Memory B cell (primary cell): Measurements from ENCODE around the gene ACR.
"Not testable (repeated sequence)": the region's sequence is repeated elsewhere in the genome, so short reads cannot be mapped to it uniquely, and the experiment has no call there.

Experiments
- ATAC-seq: fragments of 150-1000 bp; cut with Tn5 transposase; 2 replicates; pipeline ENCODE4 v1.10.0; 2021; ENCODE audit warnings: low read depth, mild to moderate bottlenecking, moderate library complexity
- DNase-seq, 2 donors: peaks; one replicate each; pipeline ENCODE4 v3.0.0; 2022; ENCODE audit warnings: low spot score in 2 of 2
- H3K27ac Mint-ChIP-seq: one replicate; pipeline ENCODE4 v1.8.0; 2022; ENCODE audit warnings: mild to moderate bottlenecking, moderate library complexity, mixed read lengths
- H3K27me3 Mint-ChIP-seq: one replicate; pipeline ENCODE4 v1.8.0; 2022; ENCODE audit warnings: mixed read lengths
- H3K36me3 Mint-ChIP-seq: one replicate; pipeline ENCODE4 v1.8.0; 2022; ENCODE audit warnings: mild to moderate bottlenecking, mixed read lengths
- H3K4me1 Mint-ChIP-seq: one replicate; pipeline ENCODE4 v1.8.0; 2022; ENCODE audit warnings: mixed read lengths
- H3K4me3 Mint-ChIP-seq: one replicate; pipeline ENCODE4 v1.8.0; 2022; ENCODE audit warnings: mild to moderate bottlenecking, moderate library complexity, mixed read lengths
- H3K9me3 Mint-ChIP-seq: one replicate; pipeline ENCODE4 v1.8.0; 2022; ENCODE audit warnings: mixed read lengths

Gene ACR

DNA sequence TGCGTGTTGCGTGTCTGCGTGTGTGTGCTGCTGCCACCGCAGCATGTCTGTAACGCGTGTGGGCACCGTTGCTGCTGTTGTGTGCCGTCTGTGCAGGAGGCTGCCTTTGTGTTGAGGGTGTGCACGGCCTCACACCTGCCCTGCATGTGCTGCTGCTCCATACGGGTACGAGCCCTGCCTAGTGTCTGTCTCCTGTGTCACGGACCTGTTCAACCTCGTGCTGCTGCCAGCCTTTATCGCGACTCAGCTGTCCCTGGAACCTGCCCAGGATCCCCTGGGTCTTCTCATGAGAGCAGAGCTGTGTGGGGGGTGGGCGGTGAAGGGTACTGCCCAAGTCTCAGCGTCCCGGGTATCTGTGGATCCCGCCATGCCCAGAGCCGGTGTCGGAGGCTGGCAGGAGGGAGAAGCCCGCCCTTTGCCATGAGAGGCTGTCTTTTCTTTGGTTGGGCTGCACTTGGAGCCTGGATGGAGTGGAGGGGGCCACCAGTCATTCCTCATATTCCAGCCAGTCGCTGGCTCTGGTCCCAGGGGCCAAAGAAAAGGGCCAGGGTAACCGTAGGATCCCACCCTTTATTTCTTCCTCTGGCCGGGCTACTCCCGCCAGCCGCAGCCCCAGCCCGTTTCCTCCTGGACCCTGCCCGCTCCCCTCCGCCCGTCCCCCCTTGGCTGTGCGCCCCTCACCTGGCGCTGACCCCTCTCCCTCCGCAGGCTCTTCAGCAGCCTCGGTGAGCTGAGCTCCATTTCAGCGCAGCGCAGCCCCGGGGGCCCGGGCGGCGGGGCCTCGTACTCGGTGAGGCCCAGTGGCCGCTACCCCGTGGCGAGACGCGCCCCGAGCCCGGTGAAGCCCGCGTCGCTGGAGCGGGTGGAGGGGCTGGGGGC lies 7.8 kb upstream of the ACR start:
- no peaks in the 10 kb centered on the region for H3K9me3 Mint-ChIP-seq
- no peak overlapping the region for H3K4me3 Mint-ChIP-seq
- H3K27ac Mint-ChIP-seq = peak overlapping the region; percentile 0
- no peak for DNase-seq
- H3K36me3 Mint-ChIP-seq = no peaks in the 10 kb centered on the region
- H3K4me1 Mint-ChIP-seq = peaks cover 15% of the 10 kb centered on the region
- H3K27me3 Mint-ChIP-seq = peaks cover 12% of the 10 kb centered on the region
- ATAC-seq = no peak

DNA sequence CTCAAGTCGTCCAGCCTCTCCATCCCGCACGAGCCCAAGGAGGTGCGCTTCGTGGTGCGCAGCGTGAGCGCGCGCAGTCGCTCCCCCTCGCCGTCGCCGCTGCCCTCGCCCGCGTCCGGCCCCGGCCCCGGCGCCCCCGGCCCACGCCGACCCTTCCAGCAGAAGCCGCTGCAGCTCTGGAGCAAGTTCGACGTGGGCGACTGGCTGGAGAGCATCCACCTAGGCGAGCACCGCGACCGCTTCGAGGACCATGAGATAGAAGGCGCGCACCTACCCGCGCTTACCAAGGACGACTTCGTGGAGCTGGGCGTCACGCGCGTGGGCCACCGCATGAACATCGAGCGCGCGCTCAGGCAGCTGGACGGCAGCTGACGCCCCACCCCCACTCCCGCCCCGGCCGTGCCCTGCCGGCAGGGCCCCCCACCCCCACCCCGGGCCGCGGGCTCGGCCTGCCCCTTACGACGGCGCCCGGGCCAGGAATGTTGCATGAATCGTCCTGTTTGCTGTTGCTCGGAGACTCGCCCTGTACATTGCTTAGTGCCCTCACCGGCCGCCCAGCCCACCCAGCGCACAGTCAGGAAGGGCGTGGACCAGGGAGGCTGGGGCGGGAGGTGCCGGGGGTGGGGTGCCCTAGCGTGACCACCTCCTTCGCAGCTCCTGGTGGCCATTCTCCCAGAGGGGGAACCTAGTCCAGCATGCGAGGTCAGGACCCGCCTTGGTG lies 6.9 kb upstream of the ACR start:
- peaks cover 13% of the 10 kb centered on the region for H3K4me1 Mint-ChIP-seq
- no peak for ATAC-seq
- H3K27me3 Mint-ChIP-seq = peaks cover 15% of the 10 kb centered on the region
- H3K9me3 Mint-ChIP-seq = no peaks in the 10 kb centered on the region
- no peak overlapping the region for H3K4me3 Mint-ChIP-seq
- no peaks in the 10 kb centered on the region for H3K36me3 Mint-ChIP-seq
- no peak for DNase-seq
- no peak overlapping the region for H3K27ac Mint-ChIP-seq

GRCh38 chr22:50731811-50732624 lies 6.0 kb upstream of the ACR start:
- peaks cover 13% of the 10 kb centered on the region for H3K4me1 Mint-ChIP-seq
- peak; percentile 37 to 38 for DNase-seq
- H3K4me3 Mint-ChIP-seq = no peak overlapping the region
- H3K27me3 Mint-ChIP-seq = peaks cover 15% of the 10 kb centered on the region
- H3K9me3 Mint-ChIP-seq = no peaks in the 10 kb centered on the region
- peak; percentile 92 for ATAC-seq
- H3K36me3 Mint-ChIP-seq = no peaks in the 10 kb centered on the region
- H3K27ac Mint-ChIP-seq = peak overlapping the region; percentile 31

- ATAC-seq = no peak
- H3K36me3 Mint-ChIP-seq = no peaks in the 10 kb centered on the region
- DNase-seq = no peak
These were observed 5.3 kb upstream of the ACR start for GRCh38 chr22:50732681-50733080.

GRCh38 chr22:50733521-50734342 lies 4.3 kb upstream of the ACR start:
- H3K4me1 Mint-ChIP-seq = peaks cover 13% of the 10 kb centered on the region
- DNase-seq (no peak), ATAC-seq (no peak)
- H3K27ac Mint-ChIP-seq = no peak overlapping the region
- no peak overlapping the region for H3K4me3 Mint-ChIP-seq
- peaks cover 25% of the 10 kb centered on the region for H3K27me3 Mint-ChIP-seq
- no peaks in the 10 kb centered on the region for H3K36me3 Mint-ChIP-seq
- H3K9me3 Mint-ChIP-seq = no peaks in the 10 kb centered on the region

More at GRCh38 chr22:50732681-50733080, 5.3 kb upstream of the ACR start:
- Mint-ChIP-seq H3K27me3 (peaks cover 21% of the 10 kb centered on the region), H3K9me3 (no peaks in the 10 kb centered on the region), H3K4me1 (peaks cover 13% of the 10 kb centered on the region), H3K4me3 (no peak overlapping the region), H3K27ac (peak overlapping the region; percentile 38)

- no peaks in the 10 kb centered on the region for H3K36me3 Mint-ChIP-seq
- H3K4me1 Mint-ChIP-seq = peaks cover 10% of the 10 kb centered on the region
- peaks cover 31% of the 10 kb centered on the region for H3K27me3 Mint-ChIP-seq
- H3K4me3 Mint-ChIP-seq = no peak overlapping the region
- H3K27ac Mint-ChIP-seq = no peak overlapping the region
- no peaks in the 10 kb centered on the region for H3K9me3 Mint-ChIP-seq
- ATAC-seq (no peak), DNase-seq (no peak)
These were observed 3.6 kb upstream of the ACR start for GRCh38 chr22:50734343-50734771.

DNA sequence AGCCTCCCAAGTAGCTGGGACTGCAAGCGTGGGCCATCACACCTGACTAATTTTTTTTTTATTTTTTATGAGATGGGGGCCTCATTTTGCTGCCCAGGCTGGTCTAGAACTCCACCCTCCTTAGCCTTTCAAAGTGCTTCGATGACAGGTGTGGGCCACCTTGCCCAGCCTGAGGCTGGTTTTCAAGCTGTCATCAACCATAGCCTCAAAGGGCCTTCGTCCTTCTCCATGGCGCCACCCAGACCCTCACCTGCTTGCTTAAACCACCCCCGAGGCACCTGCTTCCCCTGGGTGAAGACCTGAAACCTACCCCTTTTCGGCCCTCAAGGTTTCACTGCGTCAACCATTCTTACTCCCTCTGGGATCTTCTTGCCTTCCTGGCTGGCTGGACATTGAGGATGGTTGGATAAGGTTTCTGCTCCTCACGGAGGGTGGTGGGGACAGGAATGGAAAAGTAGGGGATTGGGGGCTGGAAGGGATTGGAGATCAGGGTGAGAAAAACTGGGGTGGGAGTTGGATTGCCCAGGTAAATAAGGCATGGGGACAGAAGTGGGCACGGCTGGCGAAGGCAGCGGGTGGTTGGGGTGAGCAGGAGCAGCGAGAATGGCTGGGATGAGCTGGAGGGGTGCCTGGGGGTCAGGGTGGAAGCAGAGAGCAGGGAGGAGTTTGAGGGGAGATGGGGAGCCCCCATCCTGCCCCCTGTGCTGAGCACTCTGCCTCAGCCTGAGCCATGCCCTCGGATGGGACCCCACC lies 2.8 kb upstream of the ACR start:
- ATAC-seq (no peak), DNase-seq (no peak)
- peaks cover 31% of the 10 kb centered on the region for H3K27me3 Mint-ChIP-seq

DNA sequence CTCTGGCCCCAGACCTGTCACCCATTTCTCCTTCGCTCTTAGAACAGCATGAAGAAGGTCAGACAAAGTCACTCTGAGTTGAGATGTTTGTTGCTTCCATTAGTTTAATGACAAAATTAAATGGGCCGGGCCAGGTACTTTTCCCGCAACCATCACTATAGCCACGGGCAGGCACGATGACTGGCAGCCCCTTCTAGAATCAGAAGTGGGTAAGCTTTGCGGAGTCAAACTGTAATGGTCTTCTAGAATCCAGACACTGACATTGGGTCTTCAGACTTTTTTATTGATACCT lies 2.3 kb upstream of the ACR start:
- no peak overlapping the region for H3K4me3 Mint-ChIP-seq
- no peak overlapping the region for H3K27ac Mint-ChIP-seq
- peaks cover 6% of the 10 kb centered on the region for H3K4me1 Mint-ChIP-seq
- DNase-seq (no peak), ATAC-seq (no peak)
- no peaks in the 10 kb centered on the region for H3K36me3 Mint-ChIP-seq
- no peaks in the 10 kb centered on the region for H3K9me3 Mint-ChIP-seq
- H3K27me3 Mint-ChIP-seq = peaks cover 33% of the 10 kb centered on the region

More for the DNA sequence above, 2.8 kb upstream of the ACR start:
- H3K27ac Mint-ChIP-seq = no peak overlapping the region
- no peaks in the 10 kb centered on the region for H3K9me3 Mint-ChIP-seq
- H3K4me3 Mint-ChIP-seq = no peak overlapping the region
- H3K36me3 Mint-ChIP-seq = no peaks in the 10 kb centered on the region
- H3K4me1 Mint-ChIP-seq = peaks cover 6% of the 10 kb centered on the region

- no peaks in the 10 kb centered on the region for H3K9me3 Mint-ChIP-seq
- H3K4me3 Mint-ChIP-seq = no peak overlapping the region
- peaks cover 26% of the 10 kb centered on the region for H3K27me3 Mint-ChIP-seq
- H3K4me1 Mint-ChIP-seq = no peaks in the 10 kb centered on the region
- H3K27ac Mint-ChIP-seq = no peak overlapping the region
- ATAC-seq (no peak), DNase-seq (peak in 1 of 2 donors; percentile 6)
- H3K36me3 Mint-ChIP-seq = no peaks in the 10 kb centered on the region
These were observed 734 bp downstream of the ACR start for GRCh38 chr22:50738649-50739227.

GRCh38 chr22:50739279-50739691 lies 1.3 kb downstream of the ACR start:
- Mint-ChIP-seq H3K27ac (no peak overlapping the region), H3K9me3 (no peaks in the 10 kb centered on the region), H3K27me3 (peaks cover 28% of the 10 kb centered on the region), H3K36me3 (no peaks in the 10 kb centered on the region), H3K4me1 (no peaks in the 10 kb centered on the region), H3K4me3 (no peak overlapping the region)
- ATAC-seq (no peak), DNase-seq (peak in 1 of 2 donors; percentile 5)

GRCh38 chr22:50739894-50740293 lies 1.9 kb downstream of the ACR start:
- Mint-ChIP-seq H3K27me3 (peaks cover 28% of the 10 kb centered on the region), H3K9me3 (no peaks in the 10 kb centered on the region), H3K4me1 (no peaks in the 10 kb centered on the region), H3K27ac (no peak overlapping the region), H3K36me3 (no peaks in the 10 kb centered on the region), H3K4me3 (no peak overlapping the region)
- ATAC-seq = no peak
- peak in 1 of 2 donors; percentile 7 for DNase-seq

DNA sequence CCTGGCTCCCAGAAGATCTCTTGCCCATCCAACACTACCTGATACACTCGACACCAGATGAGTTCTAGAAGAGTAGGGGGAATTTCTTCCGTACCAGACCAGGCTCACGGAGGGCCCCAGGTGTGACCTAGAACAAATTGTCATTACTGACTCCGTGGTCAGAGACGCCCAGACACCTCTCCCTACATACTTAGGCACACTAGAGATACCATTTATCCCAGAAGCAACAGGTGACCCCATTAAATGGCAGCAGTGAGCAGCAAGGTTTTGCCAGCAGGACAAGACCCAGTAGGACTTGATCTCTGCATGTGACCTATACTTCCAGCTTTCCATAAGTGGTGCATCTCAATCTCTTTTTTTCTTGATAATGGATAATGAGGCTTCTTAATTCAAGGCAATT lies 2.7 kb downstream of the ACR start:
- not testable (repeated sequence) for H3K4me3 Mint-ChIP-seq, H3K9me3 Mint-ChIP-seq, H3K36me3 Mint-ChIP-seq, H3K27ac Mint-ChIP-seq, ATAC-seq, H3K4me1 Mint-ChIP-seq
- peaks cover 21% of the 10 kb centered on the region for H3K27me3 Mint-ChIP-seq
- peak in 1 of 2 donors; percentile 4 for DNase-seq
